ENCODE data around the gene THSD7B. TPM values are rescaled to one million over a fixed set of nuclear protein-coding genes. Genes with fewer than 3 reads are reported as not detected.

The THSD7B gene
- total RNA-seq, 1 donor: 0.36 TPM

DNA sequence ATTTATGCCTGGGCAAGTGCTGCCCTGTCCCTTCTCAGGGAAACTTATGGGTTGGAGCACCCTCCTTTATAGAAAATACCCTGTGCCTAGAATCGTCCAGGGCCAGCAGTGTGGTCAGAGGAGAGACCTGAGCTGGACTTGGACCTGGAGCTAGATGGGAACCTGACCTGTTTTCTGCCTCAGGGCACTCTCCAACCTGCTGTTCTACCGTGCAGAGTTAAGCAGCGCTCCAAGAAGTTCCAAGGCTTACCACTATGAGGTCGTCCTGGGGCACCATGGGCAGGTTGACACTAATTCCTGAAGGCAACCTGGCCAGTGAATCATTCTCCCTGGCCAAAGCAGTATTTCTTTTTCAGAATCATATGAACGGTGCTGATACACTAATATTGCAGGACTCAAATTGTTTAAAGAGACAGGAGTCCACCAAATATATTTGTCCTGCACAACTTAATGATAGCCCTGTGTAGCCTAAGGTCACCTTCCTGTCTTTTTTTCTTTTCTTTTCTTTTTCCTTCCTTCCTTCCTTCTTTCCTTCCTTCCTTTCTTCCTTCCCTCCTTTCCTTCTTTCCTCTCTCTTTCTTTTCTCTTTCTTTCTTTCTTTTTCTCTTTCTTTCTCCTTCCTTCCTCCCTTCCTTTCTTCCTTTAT, 743.5 kb downstream of the THSD7B start:
- DNase-seq (ENCODE audit: low read depth): no peak
- TF ChIP-seq, protein P1, sequence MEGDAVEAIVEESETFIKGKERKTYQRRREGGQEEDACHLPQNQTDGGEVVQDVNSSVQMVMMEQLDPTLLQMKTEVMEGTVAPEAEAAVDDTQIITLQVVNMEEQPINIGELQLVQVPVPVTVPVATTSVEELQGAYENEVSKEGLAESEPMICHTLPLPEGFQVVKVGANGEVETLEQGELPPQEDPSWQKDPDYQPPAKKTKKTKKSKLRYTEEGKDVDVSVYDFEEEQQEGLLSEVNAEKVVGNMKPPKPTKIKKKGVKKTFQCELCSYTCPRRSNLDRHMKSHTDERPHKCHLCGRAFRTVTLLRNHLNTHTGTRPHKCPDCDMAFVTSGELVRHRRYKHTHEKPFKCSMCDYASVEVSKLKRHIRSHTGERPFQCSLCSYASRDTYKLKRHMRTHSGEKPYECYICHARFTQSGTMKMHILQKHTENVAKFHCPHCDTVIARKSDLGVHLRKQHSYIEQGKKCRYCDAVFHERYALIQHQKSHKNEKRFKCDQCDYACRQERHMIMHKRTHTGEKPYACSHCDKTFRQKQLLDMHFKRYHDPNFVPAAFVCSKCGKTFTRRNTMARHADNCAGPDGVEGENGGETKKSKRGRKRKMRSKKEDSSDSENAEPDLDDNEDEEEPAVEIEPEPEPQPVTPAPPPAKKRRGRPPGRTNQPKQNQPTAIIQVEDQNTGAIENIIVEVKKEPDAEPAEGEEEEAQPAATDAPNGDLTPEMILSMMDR (IDR thresholded peaks at IDR 0.05; ENCODE audit: insufficient read depth, low read length): no peak
- H3K4me3 ChIP-seq (ENCODE audit: low read depth, low read length): no peak overlapping the region

DNA sequence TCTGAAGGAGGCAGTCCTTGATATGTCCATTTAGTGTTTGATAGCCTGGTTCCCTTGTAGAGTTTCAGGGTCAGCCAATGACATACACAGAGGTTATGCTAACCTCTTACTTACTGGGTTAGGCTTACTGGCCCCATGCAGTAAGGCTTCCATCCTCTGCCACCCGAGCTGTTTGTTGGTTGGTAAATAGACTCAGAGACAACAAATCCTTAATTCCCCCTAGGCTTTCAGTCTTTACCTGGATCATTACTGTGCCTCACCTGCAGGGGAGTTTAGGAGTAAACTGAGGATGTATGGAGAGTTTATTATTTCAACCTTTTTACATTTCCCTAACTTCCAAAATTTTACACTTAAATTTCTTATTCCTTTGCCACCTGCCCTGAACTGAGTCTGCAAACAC, 746.2 kb downstream of the THSD7B start:
- no peak for DNase-seq (ENCODE audit: low read depth)
- TF ChIP-seq, protein P1 (IDR thresholded peaks at IDR 0.05; ENCODE audit: insufficient read depth, low read length): no peak
- H3K4me3 ChIP-seq (ENCODE audit: low read depth, low read length): no peak overlapping the region

DNA sequence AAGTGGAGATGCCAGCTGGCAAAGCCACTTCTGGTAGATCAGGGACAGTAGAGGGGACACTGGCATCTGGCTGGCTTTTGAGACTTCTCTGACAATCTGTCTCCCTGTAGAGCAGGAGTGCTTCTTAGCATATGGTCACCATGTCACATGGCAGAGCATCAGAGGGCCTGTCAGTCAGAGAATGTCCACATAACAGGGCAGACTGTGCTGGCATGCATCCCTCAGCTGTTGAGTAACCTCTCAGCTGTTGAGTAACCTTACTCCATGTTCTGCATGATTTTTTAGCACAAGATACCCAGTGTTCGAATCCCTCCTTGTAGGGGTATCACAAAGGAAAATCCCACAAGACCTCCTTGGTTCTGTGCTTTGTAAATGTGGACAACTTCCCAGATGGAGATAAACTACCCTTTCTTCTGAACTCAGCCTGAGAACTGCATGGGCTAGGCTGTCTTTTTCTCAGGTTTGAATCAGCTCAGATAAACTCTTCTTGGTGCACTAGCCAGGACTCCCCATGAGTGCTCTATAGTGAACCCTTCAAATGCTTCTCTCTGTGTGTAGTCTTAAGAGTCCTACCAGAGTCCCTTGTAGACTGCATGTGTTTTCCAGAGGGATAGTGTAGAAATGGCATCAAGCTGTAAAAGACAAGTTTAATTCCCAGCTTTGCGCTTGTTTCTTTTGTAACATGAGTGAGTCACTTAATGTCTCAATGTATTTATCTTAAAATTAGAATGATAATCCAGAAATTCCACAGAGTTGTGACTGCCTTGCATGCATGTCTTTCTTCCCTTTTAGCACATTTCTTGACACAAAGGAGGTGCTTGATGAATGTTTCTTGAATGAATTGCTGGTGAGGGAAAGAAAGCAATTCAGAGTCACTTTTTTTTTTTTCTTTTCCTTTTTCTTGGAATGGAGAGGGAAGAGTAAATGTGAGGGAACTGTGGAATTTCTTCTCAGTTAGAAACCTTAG, 756.6 kb downstream of the THSD7B start:
- H3K4me3 ChIP-seq (ENCODE audit: low read depth, low read length): no peak overlapping the region
- TF ChIP-seq, protein P1 (IDR thresholded peaks at IDR 0.05; ENCODE audit: insufficient read depth, low read length): no peak

DNA sequence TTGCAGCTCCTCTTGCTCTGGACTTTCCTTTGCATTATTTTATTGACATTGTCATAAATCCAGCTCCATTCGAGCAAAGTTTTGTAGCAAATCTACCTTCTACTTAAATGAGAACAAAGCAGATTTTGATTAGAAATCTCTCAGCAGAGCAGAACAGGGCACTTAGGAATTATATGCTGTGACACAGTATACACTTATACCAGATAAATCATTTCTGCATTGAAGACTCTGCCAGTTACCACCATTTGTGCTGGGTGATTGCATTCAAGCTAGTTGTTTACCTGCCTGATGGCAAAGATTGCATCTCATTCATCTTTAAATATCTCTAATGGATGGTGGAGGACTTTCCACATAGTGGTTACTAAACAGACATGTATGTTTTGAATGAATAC, 757.3 kb downstream of the THSD7B start:
- H3K4me3 ChIP-seq (ENCODE audit: low read depth, low read length): no peak overlapping the region
- TF ChIP-seq, protein P1 (IDR thresholded peaks at IDR 0.05; ENCODE audit: insufficient read depth, low read length): no peak
- DNase-seq (ENCODE audit: low read depth): no peak

More for the DNA sequence above, 756.6 kb downstream of the THSD7B start:
- DNase-seq (ENCODE audit: low read depth): no peak

DNA sequence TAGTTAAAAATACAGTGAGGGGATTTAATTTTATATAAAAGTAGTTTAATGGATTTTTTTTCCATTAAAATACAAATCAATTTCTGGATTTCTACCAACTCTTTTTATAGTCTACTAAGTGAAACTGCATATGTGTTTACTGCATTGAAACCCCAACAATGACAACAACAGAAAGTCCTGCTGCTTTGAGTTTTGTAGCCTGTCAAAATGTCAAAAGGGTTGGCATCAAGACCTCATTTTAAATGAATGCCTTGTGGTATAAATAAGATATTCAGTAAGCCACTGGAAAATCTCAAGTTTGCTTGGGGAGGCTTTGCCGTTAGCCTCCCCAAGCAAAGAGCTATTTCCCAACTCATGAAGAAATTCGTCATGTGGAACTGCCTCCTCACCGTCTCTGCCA, 758.6 kb downstream of the THSD7B start:
- TF ChIP-seq, protein P1 (IDR thresholded peaks at IDR 0.05; ENCODE audit: insufficient read depth, low read length): no peak
- no peak overlapping the region for H3K4me3 ChIP-seq (ENCODE audit: low read depth, low read length)
- DNase-seq (ENCODE audit: low read depth): no peak

DNA sequence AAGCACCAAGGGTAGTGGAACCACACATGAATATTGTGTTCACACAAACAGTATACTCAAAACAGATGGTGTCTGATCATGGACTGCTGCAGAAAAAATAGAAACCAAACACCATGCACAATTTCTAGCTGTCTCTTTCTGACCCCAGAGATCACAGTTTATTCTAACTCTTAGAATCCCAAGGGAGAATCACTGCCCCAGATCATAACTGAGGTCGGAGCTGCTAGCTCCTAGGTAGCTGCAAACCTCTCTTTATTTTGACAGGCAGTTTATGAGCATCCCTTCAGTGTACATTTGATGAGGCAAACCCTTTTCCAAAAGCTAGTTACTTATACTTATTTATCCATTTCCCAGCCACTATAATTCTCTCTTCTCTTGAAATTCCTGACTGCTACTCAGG, 759.8 kb downstream of the THSD7B start:
- no peak for DNase-seq (ENCODE audit: low read depth)
- no peak overlapping the region for H3K4me3 ChIP-seq (ENCODE audit: low read depth, low read length)
- TF ChIP-seq, protein P1 (IDR thresholded peaks at IDR 0.05; ENCODE audit: insufficient read depth, low read length): no peak

Data from fibroblast of the aortic adventitia (primary cell).